H1 (cell line): ENCODE measurements around the gene CFAP74. TPM values are rescaled to one million over a fixed set of nuclear protein-coding genes. Genes with fewer than 3 reads are reported as not detected.

Experiments
- CBX8 ChIP-seq: fragments of 300-800, 300-1000 bp; sonication (generic); IDR thresholded peaks from 2 replicates; pipeline ENCODE4 v1.7.1; 2016; ENCODE audit warnings: low read depth, low read length, borderline replicate concordance
- GABPA ChIP-seq: IDR thresholded peaks from 2 replicates; pipeline ENCODE4 v1.6.1; 2011; ENCODE audit warnings: mild to moderate bottlenecking, low read length, moderate library complexity, borderline replicate concordance; ENCODE audit not compliant: insufficient read depth
- KDM1A ChIP-seq: fragments of 200-600, 300-600 bp; sonication (generic); IDR thresholded peaks from 2 replicates; pipeline ENCODE4 v1.7.1; 2016; ENCODE audit warnings: mild to moderate bottlenecking, low read length, borderline replicate concordance
- SAP30 ChIP-seq: fragments of 300-600 bp; sonication (generic); IDR thresholded peaks from 2 replicates; pipeline ENCODE4 v1.7.1; 2012; ENCODE audit warnings: low read length, moderate library complexity, mild to moderate bottlenecking, inconsistent platforms; ENCODE audit not compliant: insufficient read depth, insufficient replicate concordance
- SIRT6 ChIP-seq: IDR thresholded peaks from one replicate; pipeline ENCODE4 v1.7.1; 2012; ENCODE audit warnings: low read length, inconsistent platforms
- SIX5 ChIP-seq: IDR thresholded peaks from 2 replicates; pipeline ENCODE4 v1.6.1; 2011; ENCODE audit warnings: mild to moderate bottlenecking, low read depth, low read length
- polyA plus RNA-seq, 7 experiments: library from polyadenylated mRNA; depleted of rRNA in 3 of 7; stranded (reverse) in 5 of 7; unstranded in 2 of 7; fragments of >200 nt in 5 of 7; fragments of 200-250 nt in 2 of 7; gene quantifications; 1 replicate in 5 of 7; 2 replicates in 1 of 7; 4 replicates in 1 of 7; pipeline versions ENCODE4 v1.2.1 to v1.2.3, GENCODE V29; 2011 to 2013; ENCODE audit warnings: missing spikeins in 2 of 7, mixed read lengths in 2 of 7
- total RNA-seq: library from RNA; stranded (reverse); fragmentation: NEBNext Ultra II Directional; extraction: Animal tissue kit (Norgen Biotek cat#: 25700); gene quantifications from 2 replicates; pipeline ENCODE4 v1.2.1, GENCODE V29; 2021
- TF ChIP-seq, protein P1 (sequence below): fragments of 300-600 bp; sonication (generic); IDR thresholded peaks from 2 replicates; pipeline ENCODE4 v1.7.1; 2012; ENCODE audit warnings: low read length, moderate library complexity, mild to moderate bottlenecking, inconsistent platforms; ENCODE audit not compliant: insufficient replicate concordance

CFAP74 gene
- total and polyA plus RNA-seq, 2 of the 8 experiments (the other 6 are each of a cell fraction or from before 2014, with no cell fraction given) = 0.09 to 0.20 TPM

DNA sequence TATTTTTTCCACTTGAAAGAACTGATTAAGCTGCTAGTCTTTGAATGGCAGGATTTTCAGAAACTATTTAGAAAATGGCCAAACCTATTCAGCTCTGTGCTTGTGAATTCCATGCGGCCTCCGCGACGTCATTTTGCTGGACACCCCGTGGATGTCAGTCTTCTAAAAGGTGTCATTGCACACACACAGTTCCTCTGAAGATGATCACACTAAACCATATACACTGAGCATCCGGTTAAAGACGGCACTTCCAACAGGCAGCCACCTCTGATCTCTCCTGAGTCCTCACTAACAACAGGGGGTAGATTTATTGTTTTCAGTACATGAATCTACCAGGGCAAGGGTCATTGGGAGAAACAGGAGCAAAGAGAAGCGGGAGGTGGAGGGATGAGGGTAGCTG is 9.1 kb downstream of the CFAP74 start (continued):
- TF ChIP-seq, protein P1, sequence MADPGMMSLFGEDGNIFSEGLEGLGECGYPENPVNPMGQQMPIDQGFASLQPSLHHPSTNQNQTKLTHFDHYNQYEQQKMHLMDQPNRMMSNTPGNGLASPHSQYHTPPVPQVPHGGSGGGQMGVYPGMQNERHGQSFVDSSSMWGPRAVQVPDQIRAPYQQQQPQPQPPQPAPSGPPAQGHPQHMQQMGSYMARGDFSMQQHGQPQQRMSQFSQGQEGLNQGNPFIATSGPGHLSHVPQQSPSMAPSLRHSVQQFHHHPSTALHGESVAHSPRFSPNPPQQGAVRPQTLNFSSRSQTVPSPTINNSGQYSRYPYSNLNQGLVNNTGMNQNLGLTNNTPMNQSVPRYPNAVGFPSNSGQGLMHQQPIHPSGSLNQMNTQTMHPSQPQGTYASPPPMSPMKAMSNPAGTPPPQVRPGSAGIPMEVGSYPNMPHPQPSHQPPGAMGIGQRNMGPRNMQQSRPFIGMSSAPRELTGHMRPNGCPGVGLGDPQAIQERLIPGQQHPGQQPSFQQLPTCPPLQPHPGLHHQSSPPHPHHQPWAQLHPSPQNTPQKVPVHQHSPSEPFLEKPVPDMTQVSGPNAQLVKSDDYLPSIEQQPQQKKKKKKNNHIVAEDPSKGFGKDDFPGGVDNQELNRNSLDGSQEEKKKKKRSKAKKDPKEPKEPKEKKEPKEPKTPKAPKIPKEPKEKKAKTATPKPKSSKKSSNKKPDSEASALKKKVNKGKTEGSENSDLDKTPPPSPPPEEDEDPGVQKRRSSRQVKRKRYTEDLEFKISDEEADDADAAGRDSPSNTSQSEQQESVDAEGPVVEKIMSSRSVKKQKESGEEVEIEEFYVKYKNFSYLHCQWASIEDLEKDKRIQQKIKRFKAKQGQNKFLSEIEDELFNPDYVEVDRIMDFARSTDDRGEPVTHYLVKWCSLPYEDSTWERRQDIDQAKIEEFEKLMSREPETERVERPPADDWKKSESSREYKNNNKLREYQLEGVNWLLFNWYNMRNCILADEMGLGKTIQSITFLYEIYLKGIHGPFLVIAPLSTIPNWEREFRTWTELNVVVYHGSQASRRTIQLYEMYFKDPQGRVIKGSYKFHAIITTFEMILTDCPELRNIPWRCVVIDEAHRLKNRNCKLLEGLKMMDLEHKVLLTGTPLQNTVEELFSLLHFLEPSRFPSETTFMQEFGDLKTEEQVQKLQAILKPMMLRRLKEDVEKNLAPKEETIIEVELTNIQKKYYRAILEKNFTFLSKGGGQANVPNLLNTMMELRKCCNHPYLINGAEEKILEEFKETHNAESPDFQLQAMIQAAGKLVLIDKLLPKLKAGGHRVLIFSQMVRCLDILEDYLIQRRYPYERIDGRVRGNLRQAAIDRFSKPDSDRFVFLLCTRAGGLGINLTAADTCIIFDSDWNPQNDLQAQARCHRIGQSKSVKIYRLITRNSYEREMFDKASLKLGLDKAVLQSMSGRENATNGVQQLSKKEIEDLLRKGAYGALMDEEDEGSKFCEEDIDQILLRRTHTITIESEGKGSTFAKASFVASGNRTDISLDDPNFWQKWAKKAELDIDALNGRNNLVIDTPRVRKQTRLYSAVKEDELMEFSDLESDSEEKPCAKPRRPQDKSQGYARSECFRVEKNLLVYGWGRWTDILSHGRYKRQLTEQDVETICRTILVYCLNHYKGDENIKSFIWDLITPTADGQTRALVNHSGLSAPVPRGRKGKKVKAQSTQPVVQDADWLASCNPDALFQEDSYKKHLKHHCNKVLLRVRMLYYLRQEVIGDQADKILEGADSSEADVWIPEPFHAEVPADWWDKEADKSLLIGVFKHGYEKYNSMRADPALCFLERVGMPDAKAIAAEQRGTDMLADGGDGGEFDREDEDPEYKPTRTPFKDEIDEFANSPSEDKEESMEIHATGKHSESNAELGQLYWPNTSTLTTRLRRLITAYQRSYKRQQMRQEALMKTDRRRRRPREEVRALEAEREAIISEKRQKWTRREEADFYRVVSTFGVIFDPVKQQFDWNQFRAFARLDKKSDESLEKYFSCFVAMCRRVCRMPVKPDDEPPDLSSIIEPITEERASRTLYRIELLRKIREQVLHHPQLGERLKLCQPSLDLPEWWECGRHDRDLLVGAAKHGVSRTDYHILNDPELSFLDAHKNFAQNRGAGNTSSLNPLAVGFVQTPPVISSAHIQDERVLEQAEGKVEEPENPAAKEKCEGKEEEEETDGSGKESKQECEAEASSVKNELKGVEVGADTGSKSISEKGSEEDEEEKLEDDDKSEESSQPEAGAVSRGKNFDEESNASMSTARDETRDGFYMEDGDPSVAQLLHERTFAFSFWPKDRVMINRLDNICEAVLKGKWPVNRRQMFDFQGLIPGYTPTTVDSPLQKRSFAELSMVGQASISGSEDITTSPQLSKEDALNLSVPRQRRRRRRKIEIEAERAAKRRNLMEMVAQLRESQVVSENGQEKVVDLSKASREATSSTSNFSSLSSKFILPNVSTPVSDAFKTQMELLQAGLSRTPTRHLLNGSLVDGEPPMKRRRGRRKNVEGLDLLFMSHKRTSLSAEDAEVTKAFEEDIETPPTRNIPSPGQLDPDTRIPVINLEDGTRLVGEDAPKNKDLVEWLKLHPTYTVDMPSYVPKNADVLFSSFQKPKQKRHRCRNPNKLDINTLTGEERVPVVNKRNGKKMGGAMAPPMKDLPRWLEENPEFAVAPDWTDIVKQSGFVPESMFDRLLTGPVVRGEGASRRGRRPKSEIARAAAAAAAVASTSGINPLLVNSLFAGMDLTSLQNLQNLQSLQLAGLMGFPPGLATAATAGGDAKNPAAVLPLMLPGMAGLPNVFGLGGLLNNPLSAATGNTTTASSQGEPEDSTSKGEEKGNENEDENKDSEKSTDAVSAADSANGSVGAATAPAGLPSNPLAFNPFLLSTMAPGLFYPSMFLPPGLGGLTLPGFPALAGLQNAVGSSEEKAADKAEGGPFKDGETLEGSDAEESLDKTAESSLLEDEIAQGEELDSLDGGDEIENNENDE = no peak
- TF ChIP-seq SAP30 (no peak), GABPA (no peak), SIX5 (no peak), CBX8 (no peak), SIRT6 (no peak), KDM1A (no peak)
